PC-3 (cell line): ENCODE results near the gene UBA5. TPM values are rescaled to one million over a fixed set of nuclear protein-coding genes. Genes with fewer than 3 reads are reported as not detected.

ENCODE experiments used
- ATAC-seq: fragments of 200-7000 bp; cut with Tn5 transposase; 2 replicates; pipeline ENCODE4 v1.9.1; 2020; ENCODE audit warnings: mild to moderate bottlenecking, moderate library complexity
- BruUV-seq: library from RNA; stranded (reverse); fragments of 400-500 nt; replicated peaks from 2 replicates; lab custom pipeline; 2021; lab: Mats Ljungman, UMichigan
- CTCF ChIA-PET: fragments of 300-600 bp; sonication (Branson Sonifier 250); formaldehyde crosslinking; loops from one replicate; lab custom pipeline; 2022; ENCODE audit warnings: antibody characterized with exemption; lab: Charles Lee
- POLR2A ChIA-PET: fragments of 300-600 bp; sonication (Branson Sonifier 250); formaldehyde crosslinking; loops from one replicate; lab custom pipeline; 2022; ENCODE audit warnings: antibody characterized with exemption; ENCODE audit not compliant: unreplicated experiment; lab: Charles Lee
- DNase-seq: peaks from one replicate; pipeline ENCODE4 v3.0.0-alpha.2; 2015
- H2AFZ ChIP-seq: fragments of 300-600 bp; sonication (generic); 2 replicates; pipeline ENCODE4 v1.6.0; 2016; ENCODE audit warnings: antibody characterized with exemption, low read length
- H3F3A ChIP-seq: fragments of 300-600 bp; sonication (generic); one replicate; pipeline ENCODE4 v1.6.0; 2017; ENCODE audit warnings: antibody characterized with exemption, low read length, control low read depth, mild to moderate bottlenecking; ENCODE audit not compliant: unreplicated experiment
- H3K27ac ChIP-seq: fragments of 300-600 bp; sonication (generic); 2 replicates; pipeline ENCODE4 v1.5.1; 2016; ENCODE audit warnings: mild to moderate bottlenecking, low read length
- H3K27me3 ChIP-seq: fragments of 300-600 bp; sonication (generic); 2 replicates; pipeline ENCODE4 v1.6.1; 2016; ENCODE audit warnings: low read length, mixed read lengths
- H3K36me3 ChIP-seq: fragments of 300-600 bp; sonication (generic); 2 replicates; pipeline ENCODE4 v1.6.1; 2016; ENCODE audit warnings: low read depth, mixed run types, low read length, mixed read lengths
- H3K4me1 ChIP-seq: fragments of 300-600 bp; sonication (generic); 2 replicates; pipeline ENCODE4 v1.5.1; 2016; ENCODE audit warnings: low read length; ENCODE audit not compliant: insufficient read depth
- H3K4me2 ChIP-seq: fragments of 300-600 bp; sonication (generic); 2 replicates; pipeline ENCODE4 v1.6.0; 2016; ENCODE audit warnings: low read length
- H3K4me3 ChIP-seq: fragments of 300-600 bp; sonication (generic); 2 replicates; pipeline ENCODE4 v1.5.1; 2016; ENCODE audit warnings: mild to moderate bottlenecking, low read length, mixed read lengths
- H3K79me2 ChIP-seq: fragments of 300-600 bp; sonication (generic); 2 replicates; pipeline ENCODE4 v1.6.1; 2017; ENCODE audit warnings: low read length, mixed read lengths
- H3K9ac ChIP-seq: fragments of 300-600 bp; sonication (generic); 2 replicates; pipeline ENCODE4 v1.6.0; 2016; ENCODE audit warnings: mild to moderate bottlenecking, low read length
- H3K9me2 ChIP-seq: fragments of 300-600 bp; sonication (generic); replicated peaks from 2 replicates; pipeline ENCODE4 v1.6.1; 2016; ENCODE audit warnings: mixed run types, low read length, mixed read lengths
- H3K9me3 ChIP-seq: fragments of 300-600 bp; sonication (generic); 2 replicates; pipeline ENCODE4 v1.6.1; 2016; ENCODE audit warnings: low read length, mixed read lengths
- H4K20me1 ChIP-seq: fragments of 300-600 bp; sonication (generic); 2 replicates; pipeline ENCODE4 v1.6.1; 2016; ENCODE audit warnings: low read length, mixed read lengths
- EZH2 ChIP-seq: fragments of 300-600 bp; sonication (generic); IDR thresholded peaks from one replicate; pipeline ENCODE4 v1.6.1; 2017; ENCODE audit warnings: antibody characterized with exemption, mild to moderate bottlenecking, low read length; ENCODE audit not compliant: unreplicated experiment
- EZH2phosphoT487 ChIP-seq: fragments of 300-600 bp; sonication (generic); IDR thresholded peaks from 2 replicates; pipeline ENCODE4 v1.6.1; 2018; ENCODE audit warnings: mild to moderate bottlenecking, antibody characterized with exemption, low read length, borderline replicate concordance
- intact Hi-C: fragments of 100-400 bp; cut with micrococcal nuclease; formaldehyde crosslinking; loops from 2 replicates; pipeline ENCODE4 v1.9.0; 2023
- total RNA-seq: library from RNA; depleted of rRNA; stranded (reverse); fragments of >200 nt; gene quantifications from 2 replicates; pipeline ENCODE4 v1.2.3, GENCODE V29; 2014
- TF ChIP-seq, protein P1 (sequence below): fragments of 300-600 bp; sonication (generic); conservative IDR thresholded peaks from 2 replicates; pipeline ENCODE4 v1.5.1; 2017; ENCODE audit warnings: antibody characterized with exemption, low read depth, mild to moderate bottlenecking, low read length

The UBA5 gene
- total RNA-seq, 1 experiment from 2014 or later: 78.7 TPM

DNA sequence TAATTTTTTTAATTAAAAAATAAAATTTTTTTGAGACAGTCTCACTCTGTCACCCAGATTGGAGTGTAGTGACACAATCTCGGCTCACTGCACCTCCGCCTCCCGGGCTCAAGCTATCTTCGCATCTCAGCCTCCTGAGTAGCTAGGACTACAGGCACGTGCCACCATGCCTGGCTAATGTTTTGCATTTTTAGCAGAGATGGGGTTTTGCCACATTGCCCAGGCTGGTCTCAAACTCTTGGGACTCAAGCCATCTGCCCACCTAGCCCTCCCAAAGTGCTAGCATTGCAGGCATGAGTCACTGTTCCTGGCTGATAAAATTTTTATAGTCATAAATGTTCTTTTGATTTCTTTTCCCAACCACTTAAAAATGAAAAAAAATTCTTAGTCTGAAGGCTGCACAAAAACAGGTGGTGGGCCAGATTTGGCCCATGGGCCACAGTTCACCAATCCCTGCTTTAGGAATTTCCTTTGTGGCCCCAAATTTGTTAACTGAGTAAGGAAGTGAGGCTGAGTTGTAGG lies 9.2 kb downstream of the UBA5 start:
- Histone ChIP-seq H3F3A (no peaks in the 10 kb centered on the region), H3K27me3 (no peaks in the 10 kb centered on the region), H3K9ac (no peak overlapping the region), H3K79me2 (peaks cover 17% of the 10 kb centered on the region), H3K4me1 (peaks cover 13% of the 10 kb centered on the region), H4K20me1 (no peaks in the 10 kb centered on the region), H3K4me3 (no peak overlapping the region), H3K36me3 (peaks cover 17% of the 10 kb centered on the region), H2AFZ (no peak overlapping the region), H3K9me2 (no peaks in the 10 kb centered on the region), H3K4me2 (no peak overlapping the region), H3K27ac (no peak overlapping the region), H3K9me3 (no peaks in the 10 kb centered on the region)
- TF ChIP-seq EZH2 (no peak), EZH2phosphoT487 (no peak)
- TF ChIP-seq, protein P1, sequence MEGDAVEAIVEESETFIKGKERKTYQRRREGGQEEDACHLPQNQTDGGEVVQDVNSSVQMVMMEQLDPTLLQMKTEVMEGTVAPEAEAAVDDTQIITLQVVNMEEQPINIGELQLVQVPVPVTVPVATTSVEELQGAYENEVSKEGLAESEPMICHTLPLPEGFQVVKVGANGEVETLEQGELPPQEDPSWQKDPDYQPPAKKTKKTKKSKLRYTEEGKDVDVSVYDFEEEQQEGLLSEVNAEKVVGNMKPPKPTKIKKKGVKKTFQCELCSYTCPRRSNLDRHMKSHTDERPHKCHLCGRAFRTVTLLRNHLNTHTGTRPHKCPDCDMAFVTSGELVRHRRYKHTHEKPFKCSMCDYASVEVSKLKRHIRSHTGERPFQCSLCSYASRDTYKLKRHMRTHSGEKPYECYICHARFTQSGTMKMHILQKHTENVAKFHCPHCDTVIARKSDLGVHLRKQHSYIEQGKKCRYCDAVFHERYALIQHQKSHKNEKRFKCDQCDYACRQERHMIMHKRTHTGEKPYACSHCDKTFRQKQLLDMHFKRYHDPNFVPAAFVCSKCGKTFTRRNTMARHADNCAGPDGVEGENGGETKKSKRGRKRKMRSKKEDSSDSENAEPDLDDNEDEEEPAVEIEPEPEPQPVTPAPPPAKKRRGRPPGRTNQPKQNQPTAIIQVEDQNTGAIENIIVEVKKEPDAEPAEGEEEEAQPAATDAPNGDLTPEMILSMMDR: no peak
- no TSS peak for BruUV-seq
- CTCF ChIA-PET: no interaction called here
- ATAC-seq (no peak; the same call in 1 of the 2 replicates), DNase-seq (no peak)
- POLR2A ChIA-PET: no interaction called here
- intact Hi-C loops: no loop called here

GRCh38 chr3:132675408-132675807 lies 15.3 kb downstream of the UBA5 start:
- Histone ChIP-seq H3K27ac (no peak overlapping the region), H3K9me3 (no peaks in the 10 kb centered on the region), H2AFZ (no peak overlapping the region), H3K9me2 (no peaks in the 10 kb centered on the region), H3K4me3 (no peak overlapping the region), H3K4me1 (peaks cover 5% of the 10 kb centered on the region; the same call in 1 of the 2 replicates), H3K27me3 (no peaks in the 10 kb centered on the region), H3K36me3 (peaks cover 11% of the 10 kb centered on the region), H3F3A (no peaks in the 10 kb centered on the region), H4K20me1 (no peaks in the 10 kb centered on the region), H3K79me2 (no peaks in the 10 kb centered on the region), H3K4me2 (no peak overlapping the region), H3K9ac (no peak overlapping the region)
- no peak for TF ChIP-seq EZH2
- no peak for TF ChIP-seq EZH2phosphoT487
- TF ChIP-seq, protein P1: no peak
- ChIA-PET CTCF (no interaction called here), POLR2A (no interaction called here)
- ATAC-seq (no peak), DNase-seq (no peak)
- intact Hi-C loops: no loop called here
- no TSS peak for BruUV-seq

GRCh38 chr3:132679911-132680310 lies 19.8 kb downstream of the UBA5 start:
- H3K4me1 ChIP-seq: no peaks in the 10 kb centered on the region
- POLR2A ChIA-PET: no interaction called here
- peaks cover 4% of the 10 kb centered on the region for H3K36me3 ChIP-seq
- no peaks in the 10 kb centered on the region for H3K27me3 ChIP-seq
- H3K79me2 ChIP-seq: no peaks in the 10 kb centered on the region
- no peak overlapping the region for H3K9ac ChIP-seq
- DNase-seq: no peak
- BruUV-seq: no TSS peak
- H3K9me3 ChIP-seq: no peaks in the 10 kb centered on the region
- no peaks in the 10 kb centered on the region for H3F3A ChIP-seq
- H3K4me3 ChIP-seq: no peak overlapping the region
- H4K20me1 ChIP-seq: no peaks in the 10 kb centered on the region
- CTCF ChIA-PET: no interaction called here
- no peaks in the 10 kb centered on the region for H3K9me2 ChIP-seq
- no peak overlapping the region for H3K4me2 ChIP-seq
- intact Hi-C loops: no loop called here
- no peak overlapping the region for H3K27ac ChIP-seq
- TF ChIP-seq EZH2phosphoT487 (no peak), EZH2 (no peak)
- TF ChIP-seq, protein P1: no peak
- H2AFZ ChIP-seq: no peak overlapping the region
- no peak for ATAC-seq
